OCI-LY7 (cell line): ENCODE data around the gene SAXO1.

ENCODE experiments used
- CTCF ChIP-seq: fragments of 200-600 bp; sonication (generic); conservative IDR thresholded peaks from 2 replicates; pipeline ENCODE4 v1.5.1; 2014; ENCODE audit warnings: mild to moderate bottlenecking, antibody characterized with exemption, low read length, moderate library complexity, mixed read lengths
- EZH2phosphoT487 ChIP-seq: fragments of 200-600 bp; sonication (generic); IDR thresholded peaks from 2 replicates; pipeline ENCODE4 v1.6.1; 2018; ENCODE audit warnings: low read depth, borderline replicate concordance, mild to moderate bottlenecking, mixed run types, antibody characterized with exemption, low read length, moderate library complexity, mixed read lengths

- TF ChIP-seq CTCF (no peak), EZH2phosphoT487 (no peak)
Observed at GRCh38 chr9:18921366-18922075, 111.5 kb downstream of the SAXO1 start.
